H1 (cell line): Measurements from ENCODE around the gene MYO16. TPM values are rescaled to one million over a fixed set of nuclear protein-coding genes. Genes with fewer than 3 reads are reported as not detected.

Experiments
- CTCF ChIA-PET: fragments of 300-600 bp; sonication (Branson Sonifier 250); formaldehyde crosslinking; loops from one replicate; lab custom pipeline; 2021; ENCODE audit not compliant: partially characterized antibody; lab: Charles Lee
- POLR2A ChIA-PET: fragments of 300-600 bp; sonication (Branson Sonifier 250); formaldehyde crosslinking; loops from one replicate; lab custom pipeline; 2021; ENCODE audit warnings: inconsistent platforms; ENCODE audit not compliant: partially characterized antibody; lab: Charles Lee
- DNase-seq, 2 experiments: peaks; one replicate each; pipeline versions ENCODE4 v3.0.0 to v3.0.0-alpha.2; 2010 to 2022; ENCODE audit warnings: low spot score in 2 of 2, low read depth in 1 of 2, mixed read lengths in 1 of 2
- FAIRE-seq: peaks from 2 replicates; lab custom pipeline; 2011; peaks lifted over from hg19 to GRCh38; lab: Jason Lieb, UNC
- H2AFZ ChIP-seq: 2 replicates; pipeline ENCODE4 v1.8.1; 2012; ENCODE audit warnings: low read length, inconsistent platforms
- H2AK5ac ChIP-seq: 2 replicates; pipeline ENCODE4 v1.6.1; 2013; ENCODE audit warnings: low read depth, low read length
- H2BK120ac ChIP-seq: replicated peaks from 2 replicates; pipeline ENCODE3; 2013; ENCODE audit warnings: low read depth, low read length, inconsistent platforms
- H2BK12ac ChIP-seq: 2 replicates; pipeline ENCODE4 v1.6.1; 2013; ENCODE audit warnings: low read depth, low read length
- H2BK15ac ChIP-seq: 2 replicates; pipeline ENCODE4 v1.6.1; 2013; ENCODE audit warnings: low read length
- H2BK20ac ChIP-seq: 2 replicates; pipeline ENCODE4 v1.6.1; 2013; ENCODE audit warnings: low read length
- H2BK5ac ChIP-seq: 2 replicates; pipeline ENCODE4 v1.6.1; 2013; ENCODE audit warnings: low read depth, low read length
- H3K14ac ChIP-seq: 2 replicates; pipeline ENCODE4 v1.6.1; 2013; ENCODE audit warnings: inconsistent platforms; ENCODE audit not compliant: insufficient read length
- H3K18ac ChIP-seq: 2 replicates; pipeline ENCODE4 v1.6.1; 2013; ENCODE audit warnings: low read length; ENCODE audit errors: extremely low read depth
- H3K23ac ChIP-seq: 2 replicates; pipeline ENCODE4 v1.6.1; 2013; ENCODE audit warnings: inconsistent platforms; ENCODE audit not compliant: insufficient read length
- H3K23me2 ChIP-seq: 2 replicates; pipeline ENCODE4 v1.6.1; 2013; ENCODE audit warnings: low read depth, low read length
- H3K27ac ChIP-seq: 2 replicates; pipeline ENCODE4 v1.6.1; 2011; ENCODE audit warnings: low read depth, low read length, inconsistent platforms
- H3K27me3 ChIP-seq, 4 experiments: replicated peaks in 1 of 4; 1 replicate in 1 of 4; 2 replicates in 3 of 4; pipeline versions ENCODE4 v1.6.1 to v1.8.1; 2011 to 2013; ENCODE audit warnings: low read length in 3 of 4, mild to moderate bottlenecking in 3 of 4, inconsistent platforms in 2 of 4, mixed read lengths in 2 of 4, moderate library complexity in 1 of 4; ENCODE audit not compliant: control insufficient read depth in 3 of 4, insufficient read depth in 3 of 4; ENCODE audit errors: extremely low read depth in 1 of 4
- H3K36me3 ChIP-seq, 4 experiments: 2 replicates each; pipeline versions ENCODE4 v1.6.1 to v1.8.1; 2011 to 2013; ENCODE audit warnings: mild to moderate bottlenecking in 4 of 4, low read length in 3 of 4, moderate library complexity in 2 of 4, control low read depth in 1 of 4, inconsistent platforms in 1 of 4; ENCODE audit not compliant: insufficient read depth in 4 of 4, control insufficient read depth in 2 of 4
- H3K4ac ChIP-seq: replicated peaks from 2 replicates; pipeline ENCODE3; 2013; ENCODE audit warnings: low read length, low read depth, mixed read lengths, inconsistent platforms; ENCODE audit not compliant: insufficient read length
- H3K4me1 ChIP-seq, 4 experiments: replicated peaks in 1 of 4; 1 replicate in 1 of 4; 2 replicates in 3 of 4; pipeline versions ENCODE4 v1.6.1 to v1.8.1; 2011 to 2013; ENCODE audit warnings: low read length in 3 of 4, inconsistent platforms in 2 of 4, mixed read lengths in 1 of 4; ENCODE audit not compliant: insufficient read depth in 4 of 4, control insufficient read depth in 3 of 4
- H3K4me2 ChIP-seq, 2 experiments: 2 replicates each; pipeline versions ENCODE4 v1.6.1 to v1.8.1; 2011 to 2013; ENCODE audit warnings: low read depth in 2 of 2, low read length in 2 of 2, control low read depth in 1 of 2, inconsistent platforms in 1 of 2, mild to moderate bottlenecking in 1 of 2; ENCODE audit not compliant: insufficient read depth in 1 of 2
- H3K4me3 ChIP-seq, 4 experiments: fragments of 200-600, 300-600 bp in 1 of 4; sonication (generic), shearing (Covaris generic), sonication (Bioruptor Twin) in 1 of 4; 2 replicates each; pipeline versions ENCODE4 v1.5.1 to v1.8.1; 2011 to 2016; ENCODE audit warnings: low read length in 4 of 4, low read depth in 3 of 4, control low read depth in 2 of 4, inconsistent platforms in 2 of 4, mild to moderate bottlenecking in 2 of 4, mixed read lengths in 1 of 4, moderate library complexity in 1 of 4; ENCODE audit not compliant: insufficient read depth in 2 of 4; ENCODE audit errors: extremely low read depth in 1 of 4
- H3K56ac ChIP-seq: replicated peaks from 2 replicates; pipeline ENCODE3; 2013; ENCODE audit warnings: low read depth, mild to moderate bottlenecking, mixed read lengths, low read length, inconsistent platforms; ENCODE audit not compliant: insufficient read length
- H3K79me1 ChIP-seq: 2 replicates; pipeline ENCODE4 v1.6.1; 2013; ENCODE audit warnings: low read depth, low read length, control low read depth
- H3K79me2 ChIP-seq, 2 experiments: 2 replicates each; pipeline versions ENCODE4 v1.6.1 to v1.8.1; 2012 to 2013; ENCODE audit warnings: low read length in 2 of 2, mild to moderate bottlenecking in 2 of 2, inconsistent platforms in 1 of 2; ENCODE audit not compliant: insufficient read depth in 2 of 2, control insufficient read depth in 1 of 2
- H3K9ac ChIP-seq, 4 experiments: replicated peaks in 1 of 4; 1 replicate in 1 of 4; 2 replicates in 3 of 4; pipeline versions ENCODE4 v1.6.1 to v1.8.1; 2011 to 2013; ENCODE audit warnings: low read depth in 3 of 4, low read length in 3 of 4, control low read depth in 2 of 4, mild to moderate bottlenecking in 2 of 4, moderate library complexity in 2 of 4, inconsistent platforms in 1 of 4; ENCODE audit errors: extremely low read depth in 1 of 4
- H3K9me3 ChIP-seq, 2 experiments: 2 replicates each; pipeline versions ENCODE4 v1.6.1 to v1.8.1; 2012 to 2013; ENCODE audit warnings: mild to moderate bottlenecking in 2 of 2, moderate library complexity in 2 of 2, control low read depth in 1 of 2, inconsistent platforms in 1 of 2, low read depth in 1 of 2, low read length in 1 of 2, mixed read lengths in 1 of 2; ENCODE audit not compliant: insufficient read depth in 2 of 2
- H4K20me1 ChIP-seq, 2 experiments: replicated peaks in 1 of 2; 2 replicates each; pipeline versions ENCODE3 to v1.8.1; 2011 to 2013; ENCODE audit warnings: inconsistent platforms in 2 of 2, low read length in 2 of 2, mild to moderate bottlenecking in 1 of 2; ENCODE audit not compliant: insufficient read depth in 2 of 2, control insufficient read depth in 1 of 2
- H4K5ac ChIP-seq: 2 replicates; pipeline ENCODE4 v1.6.1; 2013; ENCODE audit warnings: low read length, low read depth, mixed read lengths, inconsistent platforms; ENCODE audit not compliant: insufficient read length
- H4K8ac ChIP-seq: 2 replicates; pipeline ENCODE4 v1.8.0; 2013; ENCODE audit warnings: mild to moderate bottlenecking, moderate library complexity, low read length, inconsistent platforms; ENCODE audit not compliant: insufficient read depth; ENCODE audit errors: extremely low read depth
- H4K91ac ChIP-seq: replicated peaks from 2 replicates; pipeline ENCODE3; 2013; ENCODE audit warnings: low read length, mixed read lengths, inconsistent platforms; ENCODE audit not compliant: insufficient read length
- ASH2L ChIP-seq: fragments of 200-600, 300-600 bp; sonication (generic); IDR thresholded peaks from one replicate; pipeline ENCODE4 v1.7.1; 2017; ENCODE audit warnings: low read length
- ATF2 ChIP-seq: IDR thresholded peaks from 2 replicates; pipeline ENCODE4 v1.6.1; 2012; ENCODE audit warnings: low read length, inconsistent platforms
- BCL11A ChIP-seq, 2 experiments: IDR thresholded peaks; one replicate each; pipeline ENCODE4 v1.6.1; 2011; ENCODE audit warnings: low read depth in 2 of 2, low read length in 2 of 2, mild to moderate bottlenecking in 2 of 2
- BRCA1 ChIP-seq: IDR thresholded peaks from 2 replicates; pipeline ENCODE4 v1.6.1; 2012; ENCODE audit warnings: low read depth, low read length, improper control_type of control experiment
- CHD1 ChIP-seq: IDR thresholded peaks from 2 replicates; pipeline ENCODE4 v1.6.1; 2012; ENCODE audit warnings: low read depth, low read length, improper control_type of control experiment
- CTBP2 ChIP-seq: IDR thresholded peaks from 2 replicates; pipeline ENCODE4 v1.7.0; 2011; ENCODE audit warnings: borderline replicate concordance, mild to moderate bottlenecking, moderate library complexity, mixed read lengths, low read length; ENCODE audit not compliant: insufficient read depth, insufficient read length
- FOSL1 ChIP-seq: IDR thresholded peaks from 2 replicates; pipeline ENCODE4 v1.6.1; 2011; ENCODE audit warnings: mild to moderate bottlenecking, low read depth, low read length, moderate library complexity; ENCODE audit not compliant: insufficient read depth
- KDM4A ChIP-seq: IDR thresholded peaks from one replicate; pipeline ENCODE4 v1.7.1; 2012; ENCODE audit warnings: low read depth, mild to moderate bottlenecking, moderate library complexity, low read length, inconsistent platforms; ENCODE audit not compliant: severe bottlenecking
- KDM5A ChIP-seq: fragments of 200-600 bp; IDR thresholded peaks from 2 replicates; pipeline ENCODE4 v1.7.1; 2012; ENCODE audit warnings: mild to moderate bottlenecking, low read length, inconsistent platforms, mixed read lengths
- POU5F1 ChIP-seq: IDR thresholded peaks from 2 replicates; pipeline ENCODE4 v1.6.1; 2011; ENCODE audit warnings: low read depth, mild to moderate bottlenecking, low read length, moderate library complexity
- RAD21 ChIP-seq, 2 experiments: IDR thresholded peaks in 1 of 2; conservative IDR thresholded peaks in 1 of 2; 2 replicates each; pipeline ENCODE4 v1.6.1; 2011; ENCODE audit warnings: low read depth in 2 of 2, low read length in 2 of 2, improper control_type of control experiment in 1 of 2, inconsistent platforms in 1 of 2, mild to moderate bottlenecking in 1 of 2, moderate library complexity in 1 of 2
- SP2 ChIP-seq: IDR thresholded peaks from 2 replicates; pipeline ENCODE4 v1.6.1; 2012; ENCODE audit warnings: mild to moderate bottlenecking, low read length, inconsistent platforms
- ZNF274 ChIP-seq: IDR thresholded peaks from 2 replicates; pipeline ENCODE4 v1.7.0; 2012; ENCODE audit warnings: low read length, borderline replicate concordance; ENCODE audit errors: extremely low read depth
- WGBS, 2 experiments: shearing (Covaris generic) in 1 of 2; methylation state at CpG; one replicate each; pipeline versions ENCODE4 v1.1.6 to v1.1.7; 2013 to 2015; ENCODE audit warnings: low lambda C conversion rate in 2 of 2, mixed read lengths in 2 of 2, inconsistent platforms in 1 of 2, low coverage in 1 of 2, missing lambda C conversion rate in 1 of 2; ENCODE audit not compliant: insufficient replicate concordance in 2 of 2, insufficient coverage in 1 of 2, insufficient read length in 1 of 2; ENCODE audit errors: extremely low coverage in 1 of 2, missing lambda C conversion rate in 1 of 2; 5-methylcytosine and 5-hydroxymethylcytosine counted together
- polyA plus RNA-seq, 7 experiments: library from polyadenylated mRNA; depleted of rRNA in 3 of 7; stranded (reverse) in 5 of 7; unstranded in 2 of 7; fragments of >200 nt in 5 of 7; fragments of 200-250 nt in 2 of 7; gene quantifications; 1 replicate in 5 of 7; 2 replicates in 1 of 7; 4 replicates in 1 of 7; pipeline versions ENCODE4 v1.2.1 to v1.2.3, GENCODE V29; 2011 to 2013; ENCODE audit warnings: missing spikeins in 2 of 7, mixed read lengths in 2 of 7
- total RNA-seq: library from RNA; stranded (reverse); fragmentation: NEBNext Ultra II Directional; extraction: Animal tissue kit (Norgen Biotek cat#: 25700); gene quantifications from 2 replicates; pipeline ENCODE4 v1.2.1, GENCODE V29; 2021

MYO16 gene
- total and polyA plus RNA-seq, 2 of the 8 experiments (the other 6 are each of a cell fraction or from before 2014, with no cell fraction given), result 0.02 to 0.22 TPM

- FAIRE-seq, result no peak
- H3K18ac ChIP-seq, result no peak overlapping the region
- H3K9ac ChIP-seq, result no peak overlapping the region
- H4K5ac ChIP-seq, result no peak overlapping the region
- H2BK12ac ChIP-seq, result no peak overlapping the region
- H2BK20ac ChIP-seq, result no peak overlapping the region
- DNase-seq, result no peak
- no peak overlapping the region for H4K8ac ChIP-seq
- no peaks in the 10 kb centered on the region for H4K20me1 ChIP-seq
- no peak overlapping the region for H3K4ac ChIP-seq
- ChIA-PET CTCF (interaction anchor here (1.2 kb wide), 1 partner anchor 646 kb away, joined by 3 read pairs; no protein-coding TSS in a partner anchor), POLR2A (no interaction called here)
- H3K23me2 ChIP-seq, result no peaks in the 10 kb centered on the region
- no peak overlapping the region for H2AK5ac ChIP-seq
- no peak overlapping the region for H3K14ac ChIP-seq
- no peak overlapping the region for H3K56ac ChIP-seq
- no peaks in the 10 kb centered on the region for H3K27me3 ChIP-seq
- H3K4me3 ChIP-seq, result no peak overlapping the region
- no peak overlapping the region for H3K4me2 ChIP-seq
- H3K27ac ChIP-seq, result no peak overlapping the region
- H3K23ac ChIP-seq, result no peak overlapping the region
- H2BK5ac ChIP-seq, result no peak overlapping the region
- no peak overlapping the region for H2BK120ac ChIP-seq
- H2BK15ac ChIP-seq, result no peak overlapping the region
- no peaks in the 10 kb centered on the region for H3K4me1 ChIP-seq
- 95% methylated on average over 2 of the region's 2 CpGs; no CpG with 5 or more reads in 1 of the 2 experiments for WGBS, 2 experiments
- H4K91ac ChIP-seq, result no peak overlapping the region
- H2AFZ ChIP-seq, result no peak overlapping the region
- H3K36me3 ChIP-seq, result no peaks in the 10 kb centered on the region
- H3K79me1 ChIP-seq, result no peaks in the 10 kb centered on the region
- H3K9me3 ChIP-seq, result no peaks in the 10 kb centered on the region
- H3K79me2 ChIP-seq, result no peaks in the 10 kb centered on the region
- no peak for TF ChIP-seq ATF2
- TF ChIP-seq CHD1, result no peak
- TF ChIP-seq BCL11A (IDR thresholded peaks at IDR 0.05; ENCODE audit: low read depth in 2 of 2, low read length in 2 of 2), result no peak
- TF ChIP-seq KDM4A, result no peak
- TF ChIP-seq RAD21 (IDR thresholded peaks at IDR 0.05 in 1 of 2, conservative IDR thresholded peaks at IDR 0.05 in 1 of 2; ENCODE audit: low read depth in 2 of 2, low read length in 2 of 2), result no peak
- no peak for TF ChIP-seq SP2
- TF ChIP-seq ZNF274, result no peak
- TF ChIP-seq BRCA1, result no peak
- TF ChIP-seq KDM5A, result no peak
- TF ChIP-seq CTBP2, result no peak
- no peak for TF ChIP-seq ASH2L
- TF ChIP-seq FOSL1, result no peak
- TF ChIP-seq POU5F1, result no peak
Measured at GRCh38 chr13:109000207-109000606, 370.8 kb downstream of the MYO16 start.
